A673 (cell line): ENCODE data around the gene TEPSIN. TPM values are rescaled to one million over a fixed set of nuclear protein-coding genes. Genes with fewer than 3 reads are reported as not detected.

ENCODE experiments used
- BruUV-seq: library from RNA; stranded (reverse); fragments of 400-500 nt; replicated peaks from 2 replicates; lab custom pipeline; 2021; lab: Mats Ljungman, UMichigan
- CTCF ChIA-PET: fragments of 300-600 bp; sonication (Branson Sonifier 250); formaldehyde crosslinking; loops from one replicate; lab custom pipeline; 2022; ENCODE audit warnings: antibody characterized with exemption; lab: Charles Lee
- POLR2A ChIA-PET: fragments of 300-600 bp; sonication (Branson Sonifier 250); formaldehyde crosslinking; loops from one replicate; lab custom pipeline; 2022; ENCODE audit warnings: antibody characterized with exemption; ENCODE audit not compliant: low non-redundant PET; lab: Charles Lee
- DNase-seq: peaks from one replicate; pipeline ENCODE4 v3.0.0-alpha.2; 2015; ENCODE audit warnings: low spot score
- H3K27ac ChIP-seq: fragments of 200-600 bp; sonication (generic); 2 replicates; pipeline ENCODE4 v1.5.1; 2016; ENCODE audit warnings: mixed run types, low read depth, mild to moderate bottlenecking, mixed read lengths, antibody characterized with exemption, low read length; ENCODE audit not compliant: poor library complexity, severe bottlenecking
- H3K27me3 ChIP-seq: fragments of 200-600 bp; sonication (generic); replicated peaks from 2 replicates; pipeline ENCODE4 v1.6.1; 2017; ENCODE audit warnings: mixed run types, low read depth, mild to moderate bottlenecking, mixed read lengths, antibody characterized with exemption, low read length; ENCODE audit not compliant: insufficient read depth, poor library complexity
- H3K36me3 ChIP-seq: fragments of 200-600 bp; sonication (generic); 2 replicates; pipeline ENCODE4 v1.6.1; 2016; ENCODE audit warnings: mixed run types, mild to moderate bottlenecking, mixed read lengths, antibody characterized with exemption, low read length; ENCODE audit not compliant: insufficient read depth, poor library complexity, severe bottlenecking
- H3K4me1 ChIP-seq: fragments of 200-600 bp; sonication (generic); 2 replicates; pipeline ENCODE4 v1.6.1; 2017; ENCODE audit warnings: mixed run types, mild to moderate bottlenecking, mixed read lengths, antibody characterized with exemption, low read length; ENCODE audit not compliant: insufficient read depth, poor library complexity, severe bottlenecking
- H3K4me3 ChIP-seq: fragments of 200-600 bp; sonication (generic); 2 replicates; pipeline ENCODE4 v1.5.1; 2016; ENCODE audit warnings: low read depth, mixed run types, mild to moderate bottlenecking, mixed read lengths, low read length; ENCODE audit not compliant: poor library complexity, severe bottlenecking
- H3K9me3 ChIP-seq: fragments of 200-600 bp; sonication (generic); 2 replicates; pipeline ENCODE4 v1.6.1; 2016; ENCODE audit warnings: mixed run types, low read depth, mild to moderate bottlenecking, mixed read lengths, antibody characterized with exemption, low read length; ENCODE audit not compliant: poor library complexity, severe bottlenecking
- EZH2 ChIP-seq: fragments of 200-600 bp; sonication (generic); IDR thresholded peaks from 2 replicates; pipeline ENCODE4 v1.6.1; 2017; ENCODE audit warnings: borderline replicate concordance, low read depth, mild to moderate bottlenecking, mixed read lengths, antibody characterized with exemption, low read length; ENCODE audit not compliant: poor library complexity, severe bottlenecking
- intact Hi-C: fragments of 100-400 bp; cut with micrococcal nuclease; formaldehyde crosslinking; loops from one replicate; pipeline ENCODE4 v1.10.0; 2022; ENCODE audit not compliant: unreplicated experiment
- total RNA-seq: library from RNA; stranded (reverse); gene quantifications from 2 replicates; pipeline ENCODE4 v1.2.3, GENCODE V29; 2021
- TF ChIP-seq, protein P1 (sequence below): fragments of 300-800, 200-600 bp; sonication (generic); conservative IDR thresholded peaks from 2 replicates; pipeline ENCODE4 v1.5.1; 2017; ENCODE audit warnings: low read depth, mild to moderate bottlenecking, antibody characterized with exemption, low read length, moderate library complexity, mixed read lengths

TEPSIN gene
- total RNA-seq, 1 experiment from 2014 or later, result 36.1 TPM

- H3K4me1 ChIP-seq, result no peaks in the 10 kb centered on the region
- TF ChIP-seq EZH2, result no peak
- TF ChIP-seq, protein P1, sequence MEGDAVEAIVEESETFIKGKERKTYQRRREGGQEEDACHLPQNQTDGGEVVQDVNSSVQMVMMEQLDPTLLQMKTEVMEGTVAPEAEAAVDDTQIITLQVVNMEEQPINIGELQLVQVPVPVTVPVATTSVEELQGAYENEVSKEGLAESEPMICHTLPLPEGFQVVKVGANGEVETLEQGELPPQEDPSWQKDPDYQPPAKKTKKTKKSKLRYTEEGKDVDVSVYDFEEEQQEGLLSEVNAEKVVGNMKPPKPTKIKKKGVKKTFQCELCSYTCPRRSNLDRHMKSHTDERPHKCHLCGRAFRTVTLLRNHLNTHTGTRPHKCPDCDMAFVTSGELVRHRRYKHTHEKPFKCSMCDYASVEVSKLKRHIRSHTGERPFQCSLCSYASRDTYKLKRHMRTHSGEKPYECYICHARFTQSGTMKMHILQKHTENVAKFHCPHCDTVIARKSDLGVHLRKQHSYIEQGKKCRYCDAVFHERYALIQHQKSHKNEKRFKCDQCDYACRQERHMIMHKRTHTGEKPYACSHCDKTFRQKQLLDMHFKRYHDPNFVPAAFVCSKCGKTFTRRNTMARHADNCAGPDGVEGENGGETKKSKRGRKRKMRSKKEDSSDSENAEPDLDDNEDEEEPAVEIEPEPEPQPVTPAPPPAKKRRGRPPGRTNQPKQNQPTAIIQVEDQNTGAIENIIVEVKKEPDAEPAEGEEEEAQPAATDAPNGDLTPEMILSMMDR, result peak; percentile 47; the same call in 1 of the 2 replicates
- H3K9me3 ChIP-seq, result peaks cover 5% of the 10 kb centered on the region
- H3K27ac ChIP-seq, result no peak overlapping the region
- no peaks in the 10 kb centered on the region for H3K27me3 ChIP-seq
- no peak overlapping the region for H3K4me3 ChIP-seq
- DNase-seq, result no peak
- POLR2A ChIA-PET, result interaction anchor here (0.8 kb wide), 1 partner anchor 9 kb away, joined by 3 read pairs; the partner anchor contains the start of gene NDUFAF8
- BruUV-seq, result no TSS peak
- CTCF ChIA-PET, result no interaction called here
- intact Hi-C loops, result no loop called here
- H3K36me3 ChIP-seq, result no peaks in the 10 kb centered on the region
Measured at GRCh38 chr17:81230043-81230820, 8.6 kb downstream of the TEPSIN start.

GRCh38 chr17:81229666-81229920 lies 9.3 kb downstream of the TEPSIN start:
- POLR2A ChIA-PET, result interaction anchor here (0.8 kb wide), 1 partner anchor 10 kb away, joined by 3 read pairs; the partner anchor contains the start of gene NDUFAF8
- TF ChIP-seq, protein P1, result no peak
- no peak for TF ChIP-seq EZH2
- no TSS peak for BruUV-seq

GRCh38 chr17:81228834-81229665 lies 9.8 kb downstream of the TEPSIN start:
- DNase-seq, result no peak
- BruUV-seq, result no TSS peak
- Histone ChIP-seq H3K27me3 (no peaks in the 10 kb centered on the region), H3K4me3 (no peak overlapping the region), H3K4me1 (no peaks in the 10 kb centered on the region), H3K9me3 (peaks cover 5% of the 10 kb centered on the region), H3K36me3 (no peaks in the 10 kb centered on the region), H3K27ac (no peak overlapping the region)
- CTCF ChIA-PET, result no interaction called here
- POLR2A ChIA-PET, result no interaction called here
- TF ChIP-seq, protein P1, result no peak
- TF ChIP-seq EZH2, result no peak
- intact Hi-C loops, result no loop called here

More at GRCh38 chr17:81229666-81229920, 9.3 kb downstream of the TEPSIN start:
- Histone ChIP-seq H3K9me3 (peaks cover 5% of the 10 kb centered on the region), H3K36me3 (no peaks in the 10 kb centered on the region), H3K4me1 (no peaks in the 10 kb centered on the region), H3K27ac (no peak overlapping the region), H3K27me3 (no peaks in the 10 kb centered on the region), H3K4me3 (no peak overlapping the region)
- CTCF ChIA-PET, result no interaction called here
- intact Hi-C loops, result no loop called here
- DNase-seq, result no peak
